DMS 273 (cell line): Measurements from ENCODE around the gene CCDC187.

ENCODE experiments used
- DNase-seq: peaks from one replicate; lab custom pipeline; 2025; ENCODE audit not compliant: unreplicated experiment; lab: John Stamatoyannopoulos, UW

The CCDC187 gene

GRCh38 chr9:136286359-136286986 is 17.4 kb downstream of the CCDC187 start:
- DNase-seq = no peak

GRCh38 chr9:136285501-136286358 is 18.2 kb downstream of the CCDC187 start:
- DNase-seq = no peak

GRCh38 chr9:136284951-136285350 is 18.9 kb downstream of the CCDC187 start:
- DNase-seq = no peak

- no peak for DNase-seq
These were observed 19.6 kb downstream of the CCDC187 start for GRCh38 chr9:136284311-136284710.

- peak; percentile 91 for DNase-seq
These were observed 20.3 kb downstream of the CCDC187 start for GRCh38 chr9:136283291-136284235.

- DNase-seq = no peak
These were observed 21.5 kb downstream of the CCDC187 start for GRCh38 chr9:136282272-136282861.

- no peak for DNase-seq
These were observed 22.2 kb downstream of the CCDC187 start for GRCh38 chr9:136281421-136282271.

DNA sequence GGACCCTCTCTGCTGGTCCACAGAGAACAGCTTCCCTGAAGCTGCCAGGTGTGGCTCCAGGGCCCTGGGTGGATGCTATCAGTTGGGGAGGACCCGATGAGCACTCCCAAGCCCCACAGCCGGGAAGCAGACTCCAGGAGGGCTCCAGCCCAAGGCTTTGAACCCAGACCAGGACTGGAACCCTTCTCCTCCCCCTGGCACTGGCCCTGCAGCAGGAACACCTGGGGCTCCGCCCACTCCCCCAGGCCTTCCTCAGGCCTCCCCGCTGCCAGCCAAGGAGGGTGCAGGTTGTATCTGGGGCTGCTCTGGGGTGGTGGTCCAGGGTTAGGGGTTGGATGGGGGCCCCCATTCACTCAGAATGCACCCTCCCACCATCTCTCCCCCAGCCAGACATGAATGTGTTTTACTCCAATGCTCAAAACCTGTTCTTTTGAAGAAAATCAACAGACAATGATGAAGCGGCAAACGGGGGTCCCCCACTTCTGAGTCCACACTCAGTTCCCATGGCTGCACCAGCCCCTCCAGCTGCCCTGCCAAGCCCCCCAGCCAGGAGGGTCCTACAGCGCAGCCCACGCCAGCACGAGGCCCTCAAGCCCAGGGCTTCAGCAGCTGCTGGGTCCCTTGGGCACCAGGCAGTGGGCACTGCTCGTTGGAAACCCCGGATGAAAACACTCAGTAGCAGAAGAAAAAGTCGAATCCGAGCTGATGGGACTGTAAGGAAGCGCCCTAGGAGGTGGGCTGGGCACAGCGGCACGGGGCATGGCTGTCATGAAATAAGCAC is 23.2 kb downstream of the CCDC187 start:
- DNase-seq = no peak

GRCh38 chr9:136279471-136279870 is 24.4 kb downstream of the CCDC187 start:
- no peak for DNase-seq

GRCh38 chr9:136278894-136279293 is 25.0 kb downstream of the CCDC187 start:
- no peak for DNase-seq

DNA sequence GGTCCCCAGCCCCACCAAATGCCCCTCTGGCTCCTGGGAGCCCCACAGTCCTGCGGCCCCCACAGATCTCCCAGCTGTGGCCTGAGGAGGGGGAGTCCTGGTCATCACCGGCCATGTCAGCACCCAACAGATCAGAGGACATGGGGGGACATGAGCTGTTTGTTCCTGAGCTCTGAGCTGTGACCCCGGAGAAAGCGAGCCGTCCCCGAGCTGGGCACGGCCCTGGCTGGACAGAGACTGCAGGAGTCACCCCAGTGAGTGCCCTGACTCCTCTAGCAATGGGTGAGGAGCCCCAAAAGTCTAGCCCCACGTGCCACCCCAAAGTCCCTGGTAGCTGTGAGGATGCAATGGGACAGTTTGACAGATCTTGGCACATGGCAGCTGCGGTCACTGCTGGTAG is 25.7 kb downstream of the CCDC187 start:
- no peak for DNase-seq

- DNase-seq = no peak
These were observed 26.1 kb downstream of the CCDC187 start for GRCh38 chr9:136277746-136278145.

- no peak for DNase-seq
These were observed 27.2 kb downstream of the CCDC187 start for GRCh38 chr9:136276716-136277115.

GRCh38 chr9:136275655-136276429 is 28.1 kb downstream of the CCDC187 start:
- DNase-seq = peak; percentile 42

DNA sequence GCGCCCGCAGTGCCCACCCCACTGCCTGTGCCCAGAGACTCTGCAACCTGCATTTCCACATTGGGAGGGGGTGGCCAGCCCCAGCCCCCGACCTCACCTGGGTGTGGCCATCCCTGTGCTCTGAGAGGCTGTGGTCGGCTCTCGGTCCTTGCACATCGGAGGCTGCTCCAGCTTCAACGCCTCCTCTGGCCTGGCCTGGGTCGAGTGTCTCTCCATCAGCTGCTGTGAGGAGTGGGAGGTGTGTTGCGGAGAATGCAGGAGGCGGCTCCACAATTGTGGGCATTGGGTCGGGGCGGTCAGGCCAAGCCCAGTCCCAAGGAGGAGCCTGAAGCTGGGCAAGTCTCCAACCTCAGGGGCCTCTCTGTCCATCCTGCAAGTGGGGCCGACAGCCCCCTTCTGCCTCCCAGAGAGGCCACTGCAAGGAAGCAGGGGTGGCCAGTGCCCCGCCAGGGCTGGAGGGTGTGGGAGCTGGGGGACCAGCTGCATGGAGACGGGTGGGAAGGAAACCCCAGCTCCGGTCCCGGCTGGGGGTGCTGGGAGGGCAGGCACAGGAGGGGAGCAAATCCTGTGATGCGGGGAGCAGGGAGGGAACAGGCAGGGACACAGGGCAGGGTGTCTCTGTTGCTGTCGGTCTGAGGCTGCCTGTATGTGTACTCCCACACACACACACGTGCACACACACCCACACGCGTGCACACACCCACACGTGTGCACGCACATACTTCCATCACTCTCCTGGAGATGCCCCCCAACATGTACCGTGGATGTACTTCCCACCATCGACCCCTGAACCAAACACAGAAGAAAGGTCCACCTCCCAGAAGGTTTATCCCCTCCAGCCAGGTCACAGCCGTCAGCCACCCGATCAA is 28.9 kb downstream of the CCDC187 start:
- DNase-seq = no peak

DNA sequence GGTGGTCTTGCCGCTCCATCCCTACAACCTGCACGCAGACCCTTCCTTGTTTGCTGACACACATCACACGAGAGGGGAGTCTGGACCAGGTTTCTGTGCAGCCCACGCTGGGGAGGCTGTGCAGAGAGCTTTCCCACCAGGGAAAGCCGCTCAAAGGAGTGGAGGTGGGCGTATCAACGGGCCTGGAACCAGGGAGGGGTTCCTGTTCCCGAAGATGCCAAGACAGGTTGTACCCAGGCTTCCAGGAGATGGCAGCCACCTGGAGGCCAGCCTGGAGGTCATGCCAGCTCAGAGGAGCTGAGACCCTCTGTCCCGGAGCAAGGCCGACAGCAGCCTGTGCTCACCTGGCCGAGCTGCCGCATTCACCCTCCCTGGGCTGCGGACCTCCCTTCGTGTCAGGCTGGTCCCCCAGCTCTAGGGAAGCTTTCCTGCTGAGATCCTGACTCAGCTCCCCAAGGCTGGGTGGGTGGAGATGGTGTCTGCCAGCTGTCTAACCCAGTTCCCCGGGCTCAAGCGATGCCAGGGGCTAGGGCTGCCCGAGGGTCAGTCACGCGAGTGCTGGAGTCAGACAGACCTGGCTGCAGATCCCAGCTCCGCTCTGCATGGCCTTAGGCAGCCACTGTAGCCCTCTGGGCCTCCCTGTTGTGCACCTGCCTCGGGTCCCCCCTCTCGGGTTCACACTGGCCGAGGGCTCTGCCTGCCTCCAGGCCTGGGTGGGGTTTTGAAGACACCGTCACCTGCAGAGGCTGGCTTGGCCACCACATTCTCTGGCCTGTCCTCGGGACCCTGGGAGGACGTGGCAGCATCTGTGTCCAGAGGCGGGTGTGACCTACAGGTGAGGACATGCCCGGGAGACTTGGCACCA is 29.7 kb downstream of the CCDC187 start:
- DNase-seq = no peak
